Colonic mucosa (tissue), 4 donors: Measurements from ENCODE around the gene LRRFIP1. TPM values are rescaled to one million over a fixed set of nuclear protein-coding genes. Genes with fewer than 3 reads are reported as not detected.

Experiments used
- DNase-seq: peaks from one replicate; pipeline ENCODE4 v3.0.0-alpha.2; 2020
- H3K27ac ChIP-seq: fragments of 200-600 bp; one replicate; pipeline ENCODE4 v1.8.0; 2021
- H3K27me3 ChIP-seq: fragments of 200-600 bp; one replicate; pipeline ENCODE4 v1.8.0; 2021
- H3K36me3 ChIP-seq: fragments of 200-600 bp; one replicate; pipeline ENCODE4 v1.8.0; 2021
- H3K4me1 ChIP-seq: fragments of 200-600 bp; one replicate; pipeline ENCODE4 v1.8.0; 2021; ENCODE audit warnings: mild to moderate bottlenecking
- H3K4me3 ChIP-seq: fragments of 200-600 bp; one replicate; pipeline ENCODE4 v1.8.0; 2021
- H3K9ac ChIP-seq, 2 donors: one replicate each; pipeline ENCODE4 v1.7.0; 2013; ENCODE audit warnings: control low read depth in 2 of 2, low read depth in 2 of 2, low read length in 2 of 2
- H3K9me3 ChIP-seq: fragments of 200-600 bp; one replicate; pipeline ENCODE4 v1.8.0; 2021
- CTCF ChIP-seq: fragments of 200-600 bp; IDR thresholded peaks from one replicate; pipeline ENCODE4 v1.8.0; 2022; ENCODE audit warnings: antibody characterized with exemption, mild to moderate bottlenecking
- intact Hi-C: fragments of 100-400 bp; cut with DNase I; formaldehyde crosslinking; loops from one replicate; pipeline ENCODE4 v1.14.1; 2022
- total RNA-seq, 2 donors: library from RNA; stranded (reverse); fragmentation: NEBNext Ultra II Directional in 1 of 2; extraction: Animal tissue kit (Norgen Biotek cat#: 25700) in 1 of 2; gene quantifications; one replicate each; pipeline ENCODE4 v1.2.1, GENCODE V29; 2021
- donor health status: healthy.
- donor health status: DM: no; HTN: no; CAD: no.
- donor health status: DM: no; HTN: no; CAD: no.

LRRFIP1 gene
- total RNA-seq, 2 donors from 2014 or later = 114 to 133 TPM

- Histone ChIP-seq H3K27ac (no peak overlapping the region), H3K9ac (no peak overlapping the region), H3K4me1 (peaks cover 5% of the 10 kb centered on the region), H3K36me3 (no peaks in the 10 kb centered on the region), H3K27me3 (no peaks in the 10 kb centered on the region), H3K9me3 (no peaks in the 10 kb centered on the region), H3K4me3 (no peak overlapping the region)
- intact Hi-C loops = no loop called here
- TF ChIP-seq CTCF = no peak
- no peak for DNase-seq
Observed at GRCh38 chr2:237631801-237632585, 4.6 kb downstream of the LRRFIP1 start.

- no peaks in the 10 kb centered on the region for H3K9me3 ChIP-seq
- no peak for DNase-seq
- no peaks in the 10 kb centered on the region for H3K27me3 ChIP-seq
- no peak overlapping the region for H3K9ac ChIP-seq
- no peak overlapping the region for H3K27ac ChIP-seq
- H3K4me3 ChIP-seq = no peak overlapping the region
- intact Hi-C loops = no loop called here
- no peak for TF ChIP-seq CTCF
- H3K4me1 ChIP-seq = peaks cover 4% of the 10 kb centered on the region
- no peaks in the 10 kb centered on the region for H3K36me3 ChIP-seq
Observed at GRCh38 chr2:237633061-237633561, 5.7 kb downstream of the LRRFIP1 start.

GRCh38 chr2:237636578-237636977, 9.2 kb downstream of the LRRFIP1 start:
- intact Hi-C loops = no loop called here
- no peak overlapping the region for H3K4me3 ChIP-seq

GRCh38 chr2:237637429-237638135, 10.2 kb downstream of the LRRFIP1 start:
- Histone ChIP-seq H3K9me3 (no peaks in the 10 kb centered on the region), H3K27me3 (no peaks in the 10 kb centered on the region), H3K4me3 (no peak overlapping the region), H3K36me3 (no peaks in the 10 kb centered on the region), H3K9ac (no peak overlapping the region), H3K4me1 (no peaks in the 10 kb centered on the region), H3K27ac (no peak overlapping the region)
- intact Hi-C loops = no loop called here
- no peak for TF ChIP-seq CTCF
- DNase-seq = no peak

More at GRCh38 chr2:237636578-237636977, 9.2 kb downstream of the LRRFIP1 start:
- no peaks in the 10 kb centered on the region for H3K9me3 ChIP-seq
- no peak overlapping the region for H3K9ac ChIP-seq
- H3K36me3 ChIP-seq = no peaks in the 10 kb centered on the region
- H3K27me3 ChIP-seq = no peaks in the 10 kb centered on the region
- DNase-seq = no peak
- no peaks in the 10 kb centered on the region for H3K4me1 ChIP-seq
- no peak overlapping the region for H3K27ac ChIP-seq
- no peak for TF ChIP-seq CTCF

GRCh38 chr2:237638176-237638575, 10.8 kb downstream of the LRRFIP1 start:
- no peaks in the 10 kb centered on the region for H3K27me3 ChIP-seq
- H3K4me1 ChIP-seq = no peaks in the 10 kb centered on the region
- H3K9ac ChIP-seq = no peak overlapping the region
- no peaks in the 10 kb centered on the region for H3K9me3 ChIP-seq
- no peak overlapping the region for H3K27ac ChIP-seq
- H3K4me3 ChIP-seq = no peak overlapping the region
- intact Hi-C loops = no loop called here
- TF ChIP-seq CTCF = no peak
- H3K36me3 ChIP-seq = no peaks in the 10 kb centered on the region
- no peak for DNase-seq
